ENCODE results near the gene CTNNA3. TPM values are rescaled to one million over a fixed set of nuclear protein-coding genes. Genes with fewer than 3 reads are reported as not detected.

The CTNNA3 gene
- total and polyA plus RNA-seq, 4 donors: under 0.01 to 39.8 (median 0.09) TPM

DNA sequence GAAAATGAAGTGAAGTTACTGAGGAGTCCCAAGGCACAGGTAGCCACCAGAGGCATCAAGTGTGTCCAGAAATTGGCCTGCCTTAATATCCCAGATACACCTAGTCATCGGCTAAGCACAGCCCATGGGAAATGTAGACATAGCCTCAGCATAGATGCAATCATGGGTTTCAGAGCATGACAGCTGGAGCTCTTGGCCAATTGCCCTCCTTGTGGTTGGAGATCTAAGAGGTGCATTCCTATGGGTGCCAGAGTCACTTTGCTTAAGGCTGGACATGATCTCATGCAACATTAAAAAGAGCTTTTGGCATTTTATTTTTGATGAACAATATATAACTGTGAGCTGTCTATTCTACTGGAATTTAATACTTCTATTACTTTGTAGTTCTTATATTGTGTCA is 1528.2 kb downstream of the CTNNA3 start:
- WGBS, 2 donors: 76 to 85% methylated on average over 1 of the region's 1 CpG

DNA sequence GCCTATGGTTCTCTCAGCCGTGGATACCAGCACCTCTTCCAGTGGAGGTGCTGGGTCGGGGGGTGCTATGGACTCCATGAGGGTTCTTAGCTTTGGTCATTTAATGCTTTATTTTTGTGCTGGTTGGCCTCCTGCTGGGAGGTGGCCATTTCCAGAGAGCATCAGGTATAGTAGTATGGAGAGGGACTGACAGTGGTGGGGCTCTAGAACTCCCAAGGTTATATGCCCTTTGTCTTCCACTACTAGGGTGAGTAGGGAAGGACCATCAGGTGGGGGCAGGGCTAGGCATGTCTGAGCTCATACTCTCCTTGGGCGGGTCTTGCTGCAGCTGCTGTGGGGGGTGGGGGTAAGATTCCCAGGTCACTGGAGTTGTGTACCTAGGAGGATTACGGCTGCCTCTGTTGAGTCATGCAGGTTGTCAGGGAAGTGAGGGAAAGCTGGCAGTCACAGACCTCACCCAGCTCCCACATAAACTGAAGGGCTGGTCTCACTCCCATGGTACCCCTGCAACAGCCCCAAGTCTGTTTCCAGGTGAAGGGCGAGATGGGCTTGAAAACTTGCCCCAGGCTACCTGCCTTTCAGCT is 1533.3 kb downstream of the CTNNA3 start:
- DNase-seq: no peak
- TF ChIP-seq, protein P1, sequence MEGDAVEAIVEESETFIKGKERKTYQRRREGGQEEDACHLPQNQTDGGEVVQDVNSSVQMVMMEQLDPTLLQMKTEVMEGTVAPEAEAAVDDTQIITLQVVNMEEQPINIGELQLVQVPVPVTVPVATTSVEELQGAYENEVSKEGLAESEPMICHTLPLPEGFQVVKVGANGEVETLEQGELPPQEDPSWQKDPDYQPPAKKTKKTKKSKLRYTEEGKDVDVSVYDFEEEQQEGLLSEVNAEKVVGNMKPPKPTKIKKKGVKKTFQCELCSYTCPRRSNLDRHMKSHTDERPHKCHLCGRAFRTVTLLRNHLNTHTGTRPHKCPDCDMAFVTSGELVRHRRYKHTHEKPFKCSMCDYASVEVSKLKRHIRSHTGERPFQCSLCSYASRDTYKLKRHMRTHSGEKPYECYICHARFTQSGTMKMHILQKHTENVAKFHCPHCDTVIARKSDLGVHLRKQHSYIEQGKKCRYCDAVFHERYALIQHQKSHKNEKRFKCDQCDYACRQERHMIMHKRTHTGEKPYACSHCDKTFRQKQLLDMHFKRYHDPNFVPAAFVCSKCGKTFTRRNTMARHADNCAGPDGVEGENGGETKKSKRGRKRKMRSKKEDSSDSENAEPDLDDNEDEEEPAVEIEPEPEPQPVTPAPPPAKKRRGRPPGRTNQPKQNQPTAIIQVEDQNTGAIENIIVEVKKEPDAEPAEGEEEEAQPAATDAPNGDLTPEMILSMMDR (IDR thresholded peaks at IDR 0.05; ENCODE audit: control extremely low read depth, extremely low read depth): no peak
- Histone ChIP-seq H3K4me3 (no peak overlapping the region), H3K27ac (ENCODE audit: low read depth in 1 of 2, low read length in 1 of 2) (no peak overlapping the region), H3K4me1 (ENCODE audit: control insufficient read depth in 5 of 5, insufficient read depth in 5 of 5, low read length in 5 of 5) (peaks cover 0 to under 1% (median 0%) of the 10 kb centered on the region in 5 donors), H3K27me3 (ENCODE audit: control insufficient read depth in 3 of 3, insufficient read depth in 3 of 3, low read length in 2 of 3) (no peaks in the 10 kb centered on the region), H3K36me3 (ENCODE audit: control insufficient read depth in 4 of 4, insufficient read depth in 4 of 4, low read length in 4 of 4) (no peaks in the 10 kb centered on the region), H3K9me3 (ENCODE audit: control insufficient read depth in 4 of 4, insufficient read depth in 3 of 4, low read length in 3 of 4) (no peaks in the 10 kb centered on the region), H3K9ac (ENCODE audit: insufficient read depth in 1 of 2, low read length in 2 of 2) (no peak overlapping the region)
- ATAC-seq (ENCODE audit: insufficient read depth, low FRiP score): no peak
- 84 to 89% methylated on average over 5 of the region's 5 CpGs for WGBS, 2 donors

More for the DNA sequence above, 1528.2 kb downstream of the CTNNA3 start:
- no peaks in the 10 kb centered on the region for H3K9me3 ChIP-seq (ENCODE audit: control insufficient read depth in 4 of 4, insufficient read depth in 3 of 4, low read length in 3 of 4)
- no peak overlapping the region for H3K9ac ChIP-seq (ENCODE audit: insufficient read depth in 1 of 2, low read length in 2 of 2)
- H3K36me3 ChIP-seq (ENCODE audit: control insufficient read depth in 4 of 4, insufficient read depth in 4 of 4, low read length in 4 of 4): no peaks in the 10 kb centered on the region
- no peak overlapping the region for H3K4me3 ChIP-seq
- no peaks in the 10 kb centered on the region for H3K27me3 ChIP-seq (ENCODE audit: control insufficient read depth in 3 of 3, insufficient read depth in 3 of 3, low read length in 2 of 3)
- peaks cover 0 to 2% (median 0%) of the 10 kb centered on the region in 5 donors for H3K4me1 ChIP-seq (ENCODE audit: control insufficient read depth in 5 of 5, insufficient read depth in 5 of 5, low read length in 5 of 5)
- peak in 1 of 3 donors; percentile 19 for DNase-seq
- no peak for ATAC-seq (ENCODE audit: insufficient read depth, low FRiP score)
- no peak overlapping the region for H3K27ac ChIP-seq (ENCODE audit: low read depth in 1 of 2, low read length in 1 of 2)
- TF ChIP-seq, protein P1 (IDR thresholded peaks at IDR 0.05; ENCODE audit: control extremely low read depth, extremely low read depth): no peak

DNA sequence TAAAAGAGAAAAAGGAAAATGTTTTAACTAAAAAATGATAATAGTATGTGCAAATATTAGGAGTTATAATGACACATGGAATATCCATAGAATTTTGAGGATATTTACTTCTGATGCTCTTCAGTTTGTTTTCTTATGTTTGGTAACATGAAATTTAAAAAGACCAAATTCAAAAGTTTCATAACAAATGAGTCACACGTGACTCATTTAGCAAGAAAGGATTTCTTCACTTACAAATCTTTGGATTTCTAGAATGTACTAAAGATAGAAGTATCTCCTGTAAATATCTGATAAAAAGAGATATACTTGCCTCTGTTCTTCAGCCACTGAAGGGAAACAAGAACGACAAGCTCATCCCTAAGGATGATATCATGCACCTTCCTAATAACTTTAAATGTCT is 1544.6 kb downstream of the CTNNA3 start:
- H3K27me3 ChIP-seq (ENCODE audit: control insufficient read depth in 3 of 3, insufficient read depth in 3 of 3, low read length in 2 of 3): no peaks in the 10 kb centered on the region
- no peak overlapping the region for H3K4me3 ChIP-seq
- ATAC-seq (ENCODE audit: insufficient read depth, low FRiP score): no peak
- 69 to 77% methylated on average over 2 of the region's 2 CpGs for WGBS, 2 donors
- no peak overlapping the region for H3K9ac ChIP-seq (ENCODE audit: insufficient read depth in 1 of 2, low read length in 2 of 2)
- no peak overlapping the region for H3K27ac ChIP-seq (ENCODE audit: low read depth in 1 of 2, low read length in 1 of 2)
- H3K36me3 ChIP-seq (ENCODE audit: control insufficient read depth in 4 of 4, insufficient read depth in 4 of 4, low read length in 4 of 4): no peaks in the 10 kb centered on the region
- peaks cover 0 to 5% (median 0%) of the 10 kb centered on the region in 5 donors for H3K4me1 ChIP-seq (ENCODE audit: control insufficient read depth in 5 of 5, insufficient read depth in 5 of 5, low read length in 5 of 5)
- no peaks in the 10 kb centered on the region for H3K9me3 ChIP-seq (ENCODE audit: control insufficient read depth in 4 of 4, insufficient read depth in 3 of 4, low read length in 3 of 4)
- DNase-seq: no peak
- TF ChIP-seq, protein P1 (IDR thresholded peaks at IDR 0.05; ENCODE audit: control extremely low read depth, extremely low read depth): no peak

DNA sequence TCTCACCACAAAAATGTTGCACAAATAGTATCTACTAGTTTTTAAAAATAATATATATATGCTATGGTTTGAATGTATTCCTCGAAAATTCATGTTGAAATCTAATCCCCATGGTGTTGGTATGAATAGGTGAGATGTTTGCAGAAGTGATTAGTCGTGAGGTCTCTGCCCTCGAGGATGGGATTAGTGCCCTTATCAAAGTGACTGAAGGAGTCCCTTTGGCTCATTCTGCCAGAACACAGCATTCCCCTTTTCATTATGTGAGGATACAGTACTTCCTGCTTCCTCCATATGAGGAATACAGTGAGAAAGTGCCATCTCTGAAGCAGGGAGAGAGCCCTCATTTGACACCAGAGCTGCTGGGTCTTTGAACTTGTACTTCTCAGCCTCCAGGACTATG is 1547.7 kb downstream of the CTNNA3 start:
- 64 to 80% methylated on average over 3 of the region's 3 CpGs for WGBS, 2 donors
- Histone ChIP-seq H3K4me1 (ENCODE audit: control insufficient read depth in 5 of 5, insufficient read depth in 5 of 5, low read length in 5 of 5) (peaks cover 0 to under 1% (median 0%) of the 10 kb centered on the region in 5 donors), H3K4me3 (no peak overlapping the region), H3K27me3 (ENCODE audit: control insufficient read depth in 3 of 3, insufficient read depth in 3 of 3, low read length in 2 of 3) (no peaks in the 10 kb centered on the region), H3K9me3 (ENCODE audit: control insufficient read depth in 4 of 4, insufficient read depth in 3 of 4, low read length in 3 of 4) (no peaks in the 10 kb centered on the region), H3K9ac (ENCODE audit: insufficient read depth in 1 of 2, low read length in 2 of 2) (no peak overlapping the region), H3K36me3 (ENCODE audit: control insufficient read depth in 4 of 4, insufficient read depth in 4 of 4, low read length in 4 of 4) (no peaks in the 10 kb centered on the region), H3K27ac (ENCODE audit: low read depth in 1 of 2, low read length in 1 of 2) (no peak overlapping the region)
- ATAC-seq (ENCODE audit: insufficient read depth, low FRiP score): no peak
- DNase-seq: no peak
- TF ChIP-seq, protein P1 (IDR thresholded peaks at IDR 0.05; ENCODE audit: control extremely low read depth, extremely low read depth): no peak
